HG03139 (cell line): ENCODE data around the gene CFAP73.
"Not testable (repeated sequence)": the region's sequence is repeated elsewhere in the genome, so short reads cannot be mapped to it uniquely, and the experiment has no call there.

Experiments
- ATAC-seq: cut with Tn5 transposase; IDR thresholded peaks from one replicate; pipeline ENCODE4 v1.9.1; 2021; ENCODE audit not compliant: unreplicated experiment

Gene CFAP73

GRCh38 chr12:113149361-113150150 is at the start of gene CFAP73:
Gene CFAP73, plus strand, starts transcription at chr12:113149724. Its CDS starts 134 bp downstream, at chr12:113149858.
- no peak for ATAC-seq

- no peak for ATAC-seq
Observed at GRCh38 chr12:113099764-113100163, 49.8 kb upstream of the CFAP73 start.

GRCh38 chr12:113101751-113102150 is 47.8 kb upstream of the CFAP73 start:
- no peak for ATAC-seq

- ATAC-seq = no peak
Observed at GRCh38 chr12:113102811-113103210, 46.7 kb upstream of the CFAP73 start.

- ATAC-seq = no peak
Observed at GRCh38 chr12:113103756-113104450, 45.6 kb upstream of the CFAP73 start.

GRCh38 chr12:113104953-113105510 is 44.5 kb upstream of the CFAP73 start:
- ATAC-seq = no peak

GRCh38 chr12:113105606-113106271 is 43.8 kb upstream of the CFAP73 start:
- no peak for ATAC-seq

GRCh38 chr12:113106361-113106760 is 43.2 kb upstream of the CFAP73 start:
- ATAC-seq = no peak

GRCh38 chr12:113108308-113108707 is 41.2 kb upstream of the CFAP73 start:
- no peak for ATAC-seq

GRCh38 chr12:113109360-113109759 is 40.2 kb upstream of the CFAP73 start:
- ATAC-seq = no peak

- no peak for ATAC-seq
Observed at GRCh38 chr12:113109872-113110599, 39.5 kb upstream of the CFAP73 start.

GRCh38 chr12:113111247-113111646 is 38.3 kb upstream of the CFAP73 start:
- no peak for ATAC-seq

GRCh38 chr12:113112043-113112899 is 37.3 kb upstream of the CFAP73 start:
- no peak for ATAC-seq

- no peak for ATAC-seq
Observed at GRCh38 chr12:113113397-113113796, 36.1 kb upstream of the CFAP73 start.

- ATAC-seq = no peak
Observed at GRCh38 chr12:113114447-113115178, 34.9 kb upstream of the CFAP73 start.

GRCh38 chr12:113115455-113116126 is 33.9 kb upstream of the CFAP73 start:
- ATAC-seq = no peak

GRCh38 chr12:113116875-113117274 is 32.6 kb upstream of the CFAP73 start:
- ATAC-seq = no peak

GRCh38 chr12:113117684-113118083 is 31.8 kb upstream of the CFAP73 start:
- ATAC-seq = not testable (repeated sequence)

GRCh38 chr12:113118142-113118541 is 31.4 kb upstream of the CFAP73 start:
- ATAC-seq = no peak
